Panc1 (cell line): ENCODE results near the gene TNIK.

Source experiments
- POLR2AphosphoS5 ChIP-seq: IDR thresholded peaks from 2 replicates; pipeline ENCODE4 v1.6.1; 2012; ENCODE audit warnings: mild to moderate bottlenecking, low read depth, low read length, moderate library complexity
- REST ChIP-seq, 2 experiments: IDR thresholded peaks; 2 replicates each; pipeline ENCODE4 v1.6.1; 2011 to 2012; ENCODE audit warnings: low read depth in 2 of 2, control low read depth in 1 of 2, low read length in 1 of 2, mild to moderate bottlenecking in 1 of 2, moderate library complexity in 1 of 2; ENCODE audit not compliant: insufficient read depth in 1 of 2
- SIN3A ChIP-seq: IDR thresholded peaks from 2 replicates; pipeline ENCODE4 v1.6.1; 2012; ENCODE audit warnings: low read depth, mild to moderate bottlenecking, low read length, moderate library complexity, borderline replicate concordance; ENCODE audit not compliant: insufficient read depth
- TCF7L2 ChIP-seq: IDR thresholded peaks from 2 replicates; pipeline ENCODE4 v1.6.1; 2011; ENCODE audit warnings: mild to moderate bottlenecking, low read depth, low read length, inconsistent platforms
- TF ChIP-seq, protein P1 (sequence below): fragments of 450-650 bp; IDR thresholded peaks from 2 replicates; pipeline ENCODE4 v1.5.1; 2017; ENCODE audit warnings: mild to moderate bottlenecking

DNA sequence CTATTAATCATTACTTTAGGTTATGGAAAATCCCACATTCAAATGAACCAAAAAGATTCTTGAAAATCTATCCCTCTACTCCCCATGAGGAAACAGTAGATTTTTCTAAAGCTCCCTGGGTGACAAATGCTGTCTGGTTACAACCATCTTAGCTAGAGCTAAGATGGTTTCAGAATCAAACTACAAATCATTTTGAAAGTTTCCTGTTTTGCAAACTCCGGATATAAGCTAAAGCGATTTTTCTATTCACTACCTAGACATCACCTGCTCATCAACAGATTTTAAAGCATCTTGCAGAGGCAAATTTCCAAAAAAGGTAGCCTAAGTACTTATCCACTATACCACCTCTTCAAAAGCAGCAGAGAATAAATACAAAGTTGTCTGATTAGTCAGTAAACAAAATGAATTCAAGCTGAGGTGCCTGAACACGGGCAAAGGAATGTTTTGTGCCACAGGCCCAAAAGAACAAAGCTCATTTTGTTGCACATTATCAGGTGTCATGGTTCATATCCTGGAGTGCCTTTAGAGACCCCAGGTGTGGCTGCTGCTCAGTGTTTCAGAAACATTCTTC, 204.9 kb downstream of the TNIK start:
- TF ChIP-seq SIN3A (no peak), POLR2AphosphoS5 (no peak), REST (IDR thresholded peaks at IDR 0.05; ENCODE audit: insufficient read depth in 1 of 2, low read depth in 2 of 2, low read length in 1 of 2) (no peak), TCF7L2 (no peak)
- TF ChIP-seq, protein P1, sequence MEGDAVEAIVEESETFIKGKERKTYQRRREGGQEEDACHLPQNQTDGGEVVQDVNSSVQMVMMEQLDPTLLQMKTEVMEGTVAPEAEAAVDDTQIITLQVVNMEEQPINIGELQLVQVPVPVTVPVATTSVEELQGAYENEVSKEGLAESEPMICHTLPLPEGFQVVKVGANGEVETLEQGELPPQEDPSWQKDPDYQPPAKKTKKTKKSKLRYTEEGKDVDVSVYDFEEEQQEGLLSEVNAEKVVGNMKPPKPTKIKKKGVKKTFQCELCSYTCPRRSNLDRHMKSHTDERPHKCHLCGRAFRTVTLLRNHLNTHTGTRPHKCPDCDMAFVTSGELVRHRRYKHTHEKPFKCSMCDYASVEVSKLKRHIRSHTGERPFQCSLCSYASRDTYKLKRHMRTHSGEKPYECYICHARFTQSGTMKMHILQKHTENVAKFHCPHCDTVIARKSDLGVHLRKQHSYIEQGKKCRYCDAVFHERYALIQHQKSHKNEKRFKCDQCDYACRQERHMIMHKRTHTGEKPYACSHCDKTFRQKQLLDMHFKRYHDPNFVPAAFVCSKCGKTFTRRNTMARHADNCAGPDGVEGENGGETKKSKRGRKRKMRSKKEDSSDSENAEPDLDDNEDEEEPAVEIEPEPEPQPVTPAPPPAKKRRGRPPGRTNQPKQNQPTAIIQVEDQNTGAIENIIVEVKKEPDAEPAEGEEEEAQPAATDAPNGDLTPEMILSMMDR: no peak
